SK-N-MC (cell line): Measurements from ENCODE around the gene STRBP.
"Not testable (repeated sequence)": the region's sequence is repeated elsewhere in the genome, so short reads cannot be mapped to it uniquely, and the experiment has no call there.

ENCODE experiments used
- DNase-seq: peaks from one replicate; pipeline ENCODE4 v3.0.0-alpha.2; 2011; ENCODE audit warnings: low read depth, low spot score
- H3K27ac ChIP-seq: fragments of 200-600 bp; sonication (generic); 2 replicates; pipeline ENCODE4 v1.5.1; 2016; ENCODE audit warnings: mixed run types
- H3K36me3 ChIP-seq: fragments of 200-600 bp; sonication (generic); 2 replicates; pipeline ENCODE4 v1.6.1; 2017; ENCODE audit warnings: antibody characterized with exemption, low read length, mixed read lengths; ENCODE audit not compliant: insufficient read depth
- H3K4me3 ChIP-seq: fragments of 200-600 bp; sonication (generic); 2 replicates; pipeline ENCODE4 v1.5.1; 2016
- H3K9ac ChIP-seq: fragments of 200-600 bp; sonication (generic); 2 replicates; pipeline ENCODE4 v1.8.0; 2017; ENCODE audit warnings: mixed run types, mixed read lengths; ENCODE audit not compliant: insufficient read length
- H3K9me3 ChIP-seq: fragments of 200-600 bp; sonication (generic); 2 replicates; pipeline ENCODE4 v1.6.1; 2017; ENCODE audit warnings: low read depth, mild to moderate bottlenecking, antibody characterized with exemption, low read length, moderate library complexity, mixed read lengths
- EZH2 ChIP-seq: fragments of 200-600 bp; sonication (generic); IDR thresholded peaks from one replicate; pipeline ENCODE4 v1.6.1; 2017; ENCODE audit warnings: antibody characterized with exemption
- FOXP2 ChIP-seq: optimal IDR thresholded peaks from 2 replicates; pipeline ENCODE3; 2011; ENCODE audit warnings: mild to moderate bottlenecking, moderate library complexity; ENCODE audit not compliant: insufficient read depth; ENCODE audit errors: extremely low read length, control extremely low read depth
- POLR2AphosphoS5 ChIP-seq: IDR thresholded peaks from 2 replicates; pipeline ENCODE4 v1.6.1; 2012; ENCODE audit warnings: mild to moderate bottlenecking, low read depth, low read length, borderline replicate concordance

The STRBP gene

DNA sequence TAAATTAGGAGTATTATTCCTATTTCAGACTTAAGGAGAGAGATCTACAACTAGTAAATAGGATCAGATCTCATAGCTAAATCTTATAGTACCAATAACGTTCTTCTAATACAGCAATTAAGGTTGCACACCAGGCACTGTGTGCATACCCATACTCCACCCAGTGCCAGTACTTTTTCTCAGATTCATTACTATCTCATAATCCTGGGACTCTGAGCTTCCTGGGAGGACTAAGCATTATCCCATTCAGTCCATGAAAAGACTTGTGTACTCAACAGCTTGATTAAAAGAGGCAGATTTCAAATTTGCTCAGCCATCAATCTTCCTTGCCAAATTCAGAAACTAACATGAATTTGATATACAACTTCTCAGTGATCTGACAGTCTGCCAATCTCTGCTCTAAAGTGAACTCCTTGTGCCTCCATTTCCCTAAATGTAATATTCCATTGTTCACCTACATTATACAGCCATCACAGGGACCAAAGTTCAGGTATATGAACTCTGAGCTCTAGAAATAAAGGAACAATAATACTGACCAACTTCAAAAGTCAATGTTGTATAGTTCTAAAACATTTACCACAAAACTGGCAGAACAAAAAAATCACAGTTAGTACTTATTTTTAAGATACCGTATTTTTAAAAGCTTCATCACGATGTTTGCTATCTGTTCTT, 7.2 kb downstream of the STRBP start:
- no peak overlapping the region for H3K27ac ChIP-seq
- no peak for DNase-seq
- no peak overlapping the region for H3K4me3 ChIP-seq
- peaks cover 4% of the 10 kb centered on the region; the same call in 1 of the 2 replicates for H3K36me3 ChIP-seq
- TF ChIP-seq FOXP2 (no peak), EZH2 (no peak), POLR2AphosphoS5 (no peak)
- H3K9me3 ChIP-seq: no peaks in the 10 kb centered on the region
- H3K9ac ChIP-seq: no peak overlapping the region

- H3K27ac ChIP-seq: no peak overlapping the region
- H3K36me3 ChIP-seq: peaks cover 8% of the 10 kb centered on the region
- no peak overlapping the region for H3K9ac ChIP-seq
- H3K9me3 ChIP-seq: no peaks in the 10 kb centered on the region
- no peak for TF ChIP-seq EZH2
- no peak for TF ChIP-seq FOXP2
- TF ChIP-seq POLR2AphosphoS5: no peak
- no peak for DNase-seq
- no peak overlapping the region for H3K4me3 ChIP-seq
Observed at GRCh38 chr9:123260340-123260739, 8.0 kb downstream of the STRBP start.

- Histone ChIP-seq H3K9ac (no peak overlapping the region), H3K27ac (no peak overlapping the region), H3K4me3 (no peak overlapping the region), H3K9me3 (no peaks in the 10 kb centered on the region; the same call in 1 of the 2 replicates), H3K36me3 (peaks cover 17% of the 10 kb centered on the region)
- TF ChIP-seq FOXP2 (no peak), EZH2 (no peak), POLR2AphosphoS5 (no peak)
- no peak for DNase-seq
Observed at GRCh38 chr9:123257276-123257675, 11.1 kb downstream of the STRBP start.

GRCh38 chr9:123255718-123256117, 12.7 kb downstream of the STRBP start:
- Histone ChIP-seq H3K27ac (no peak overlapping the region), H3K36me3 (peaks cover 27% of the 10 kb centered on the region), H3K9me3 (peaks cover 3% of the 10 kb centered on the region; the same call in 1 of the 2 replicates), H3K9ac (no peak overlapping the region), H3K4me3 (no peak overlapping the region)
- no peak for DNase-seq
- no peak for TF ChIP-seq EZH2
- no peak for TF ChIP-seq POLR2AphosphoS5
- TF ChIP-seq FOXP2: no peak

GRCh38 chr9:123253204-123253603, 15.2 kb downstream of the STRBP start:
- Histone ChIP-seq H3K9ac (no peak overlapping the region), H3K9me3 (peaks cover 3% of the 10 kb centered on the region; the same call in 1 of the 2 replicates), H3K27ac (no peak overlapping the region), H3K4me3 (no peak overlapping the region), H3K36me3 (peaks cover 26% of the 10 kb centered on the region)
- no peak for TF ChIP-seq EZH2
- no peak for TF ChIP-seq POLR2AphosphoS5
- TF ChIP-seq FOXP2: no peak
- no peak for DNase-seq

- H3K27ac ChIP-seq: no peak overlapping the region
- no peak for DNase-seq
- H3K9me3 ChIP-seq: peaks cover 3% of the 10 kb centered on the region; the same call in 1 of the 2 replicates
- H3K4me3 ChIP-seq: no peak overlapping the region
- TF ChIP-seq EZH2 (no peak), POLR2AphosphoS5 (no peak), FOXP2 (no peak)
- peaks cover 23% of the 10 kb centered on the region for H3K36me3 ChIP-seq
- H3K9ac ChIP-seq: no peak overlapping the region
Observed at GRCh38 chr9:123251741-123252140, 16.6 kb downstream of the STRBP start.

GRCh38 chr9:123251324-123251723, 17.1 kb downstream of the STRBP start:
- H3K27ac ChIP-seq: no peak overlapping the region
- DNase-seq: no peak
- no peak for TF ChIP-seq EZH2
- TF ChIP-seq FOXP2: no peak
- TF ChIP-seq POLR2AphosphoS5: no peak

GRCh38 chr9:123250504-123250903, 17.9 kb downstream of the STRBP start:
- Histone ChIP-seq H3K4me3 (no peak overlapping the region), H3K36me3 (peaks cover 21% of the 10 kb centered on the region), H3K9me3 (peaks cover 3% of the 10 kb centered on the region; the same call in 1 of the 2 replicates), H3K9ac (no peak overlapping the region), H3K27ac (no peak overlapping the region)
- DNase-seq: no peak
- no peak for TF ChIP-seq EZH2
- no peak for TF ChIP-seq FOXP2
- no peak for TF ChIP-seq POLR2AphosphoS5

More at GRCh38 chr9:123251324-123251723, 17.1 kb downstream of the STRBP start:
- Histone ChIP-seq H3K36me3 (peaks cover 23% of the 10 kb centered on the region), H3K9ac (no peak overlapping the region), H3K4me3 (no peak overlapping the region), H3K9me3 (peaks cover 3% of the 10 kb centered on the region; the same call in 1 of the 2 replicates)

- not testable (repeated sequence) for H3K9ac ChIP-seq, H3K4me3 ChIP-seq, DNase-seq, H3K27ac ChIP-seq, H3K9me3 ChIP-seq
- peaks cover 18% of the 10 kb centered on the region for H3K36me3 ChIP-seq
Observed at GRCh38 chr9:123249162-123249561, 19.2 kb downstream of the STRBP start.
